ENCODE measurements around the gene C7orf25.

Gene C7orf25

DNA sequence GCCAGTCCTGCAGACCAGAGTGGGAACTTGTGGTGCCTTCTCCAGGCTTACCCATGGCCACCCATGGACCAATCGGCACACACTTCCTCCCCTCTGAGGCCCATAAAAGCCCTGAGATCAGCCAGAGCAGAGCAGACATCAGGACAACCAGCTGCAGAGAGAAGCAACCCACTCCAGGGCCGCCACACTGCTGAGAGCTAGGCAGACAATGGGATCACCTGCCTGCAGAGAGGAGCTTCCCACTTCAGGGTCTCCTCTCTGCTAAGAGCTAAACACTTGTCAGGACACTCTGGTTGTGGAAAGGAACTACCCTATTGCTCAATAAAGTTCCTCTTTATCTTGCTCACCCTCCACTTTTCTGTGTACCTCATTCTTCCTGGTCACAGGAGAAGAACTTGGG, 34.0 kb downstream of the C7orf25 start:
- no peak for DNase-seq (ENCODE audit: low read depth)

DNA sequence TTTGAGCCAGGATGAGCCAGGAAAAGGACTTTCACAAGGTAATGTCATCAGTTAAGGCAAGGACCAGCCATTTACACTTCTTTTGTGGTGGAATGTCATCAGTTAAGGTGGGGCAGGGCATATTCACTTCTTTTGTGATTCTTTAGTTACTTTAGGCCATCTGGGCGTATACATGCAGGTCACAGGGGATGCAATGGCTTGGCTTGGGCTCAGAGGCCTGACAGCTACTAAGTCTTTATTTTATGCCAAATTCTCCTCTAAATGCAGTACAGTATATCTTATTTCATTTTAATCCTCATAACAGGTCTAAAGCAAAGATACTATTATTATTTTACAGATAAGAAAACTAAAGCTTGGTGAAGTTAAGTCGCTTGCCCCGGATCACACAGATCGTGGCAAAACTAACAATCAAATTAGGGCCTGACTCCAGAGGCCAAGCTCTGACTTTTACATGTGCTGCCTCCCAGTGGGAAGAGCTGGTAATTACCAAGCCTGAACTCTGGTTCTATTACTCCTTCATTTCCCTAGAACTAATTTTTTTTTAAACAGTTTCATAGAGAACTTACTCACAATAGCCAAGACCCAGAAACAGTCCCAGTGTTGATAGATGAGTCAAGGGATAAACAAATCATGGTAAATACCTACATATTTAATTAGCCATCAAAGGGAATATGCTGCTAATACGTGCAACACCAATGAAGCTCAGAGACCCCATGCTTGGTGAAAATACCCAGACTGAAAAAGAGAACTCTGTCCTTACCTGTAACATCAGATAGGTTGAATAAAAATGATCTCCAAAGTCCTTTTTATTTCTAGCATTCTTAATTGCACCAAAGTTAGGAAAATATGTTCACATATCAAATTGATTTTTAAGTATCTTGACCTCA, 35.4 kb downstream of the C7orf25 start:
- DNase-seq (ENCODE audit: low read depth): no peak

DNA sequence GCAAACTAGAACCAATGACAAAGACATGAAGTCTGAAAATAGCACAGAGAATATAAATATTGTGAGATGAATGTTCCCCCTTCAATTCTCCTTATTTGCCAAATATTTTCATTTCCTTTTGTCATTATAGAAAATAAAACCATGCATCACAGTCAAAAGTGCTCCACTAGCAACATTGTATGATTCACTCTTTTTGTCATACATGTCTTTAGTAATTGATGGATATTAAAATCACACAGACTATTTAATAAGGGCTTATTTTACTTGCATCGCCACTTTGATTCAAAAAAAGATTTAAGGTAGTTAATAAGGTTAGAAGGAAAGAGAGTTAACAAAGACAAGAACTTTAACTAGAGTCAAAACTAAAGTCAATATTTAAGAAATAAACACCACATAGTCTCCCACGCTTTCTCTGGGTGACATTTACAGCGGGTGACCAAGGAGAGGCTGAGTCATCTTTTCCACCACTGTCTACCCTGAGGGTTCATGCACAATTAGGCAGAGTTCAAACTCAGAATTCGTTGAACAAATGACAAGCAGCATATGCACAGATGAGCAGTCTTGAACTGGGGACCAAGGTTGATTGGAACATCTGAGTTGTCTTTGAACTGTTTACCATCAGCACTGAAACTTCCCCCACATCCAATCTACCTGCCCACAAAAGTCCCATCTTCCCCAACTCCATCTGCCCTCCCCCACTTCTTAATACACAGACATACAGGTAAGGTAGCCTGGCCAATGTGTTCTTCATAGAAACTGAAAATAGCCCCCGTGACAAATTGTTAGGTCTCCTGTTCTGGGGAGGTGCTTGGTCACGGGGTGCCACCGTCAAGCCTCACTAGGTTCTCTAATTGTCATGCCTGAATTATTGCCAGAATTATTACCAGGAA, 42.5 kb downstream of the C7orf25 start:
- no peak for DNase-seq (ENCODE audit: low read depth)

DNA sequence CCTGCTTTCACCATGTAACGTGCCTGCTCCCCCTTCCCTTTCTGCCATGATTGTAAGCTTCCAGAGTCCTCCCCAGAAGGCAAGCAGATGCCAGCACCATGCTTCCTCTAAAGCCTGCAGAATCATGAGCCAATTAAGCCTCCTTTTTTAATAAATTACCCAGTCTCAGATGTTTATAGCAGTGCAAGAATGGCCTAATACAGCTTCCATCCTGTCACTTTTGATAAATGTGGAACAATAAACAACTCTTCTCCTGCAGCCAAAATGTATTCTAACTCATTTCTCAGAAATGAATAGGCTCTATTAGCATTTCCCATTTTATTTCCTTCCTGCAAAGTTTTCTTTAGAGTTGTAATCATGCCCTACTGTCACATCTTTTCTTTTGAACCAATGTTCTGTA, 43.4 kb downstream of the C7orf25 start:
- DNase-seq (ENCODE audit: low read depth): no peak
